ENCODE data around the gene NRF1.

NRF1 gene

DNA sequence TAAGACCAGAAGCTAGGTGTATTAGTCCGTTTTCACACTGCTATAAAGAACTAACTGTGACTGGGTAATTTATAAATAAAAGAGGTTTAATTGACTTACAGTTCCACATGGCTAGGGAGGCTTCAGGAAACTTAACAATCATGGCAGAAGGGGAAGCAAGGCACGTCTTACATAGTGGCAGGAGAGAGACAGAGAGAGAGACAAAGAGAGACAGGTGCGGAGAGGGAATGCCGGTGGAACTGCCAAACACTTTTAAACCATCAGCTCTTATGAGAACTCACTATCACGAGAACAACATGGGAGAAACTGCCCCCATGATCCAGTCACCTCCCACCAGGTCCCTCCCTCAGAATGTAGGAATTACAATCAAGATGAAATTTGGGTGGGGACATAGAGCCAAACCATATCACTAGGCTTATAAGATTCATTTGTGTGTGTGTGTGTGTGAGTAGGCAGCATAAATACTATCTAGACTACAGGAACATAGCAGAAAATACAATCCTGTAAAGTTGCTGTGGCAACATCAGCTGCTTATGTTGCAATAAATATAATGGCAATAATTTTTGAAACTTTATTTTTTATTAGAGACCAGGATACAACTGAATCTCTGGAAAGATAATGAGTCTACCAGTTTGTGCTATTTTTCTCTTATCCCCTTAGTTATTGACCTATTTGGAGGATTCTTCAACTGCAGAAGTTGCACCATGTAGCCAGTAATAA lies 77.1 kb downstream of the NRF1 start:
- no peak for DNase-seq

GRCh38 chr7:129689995-129690581 lies 78.6 kb downstream of the NRF1 start:
- no peak for DNase-seq

GRCh38 chr7:129690701-129691100 lies 79.2 kb downstream of the NRF1 start:
- no peak for DNase-seq

GRCh38 chr7:129698516-129699418 lies 87.2 kb downstream of the NRF1 start:
- no peak for DNase-seq

- DNase-seq, result no peak
Measured at GRCh38 chr7:129702316-129702715, 90.8 kb downstream of the NRF1 start.

DNA sequence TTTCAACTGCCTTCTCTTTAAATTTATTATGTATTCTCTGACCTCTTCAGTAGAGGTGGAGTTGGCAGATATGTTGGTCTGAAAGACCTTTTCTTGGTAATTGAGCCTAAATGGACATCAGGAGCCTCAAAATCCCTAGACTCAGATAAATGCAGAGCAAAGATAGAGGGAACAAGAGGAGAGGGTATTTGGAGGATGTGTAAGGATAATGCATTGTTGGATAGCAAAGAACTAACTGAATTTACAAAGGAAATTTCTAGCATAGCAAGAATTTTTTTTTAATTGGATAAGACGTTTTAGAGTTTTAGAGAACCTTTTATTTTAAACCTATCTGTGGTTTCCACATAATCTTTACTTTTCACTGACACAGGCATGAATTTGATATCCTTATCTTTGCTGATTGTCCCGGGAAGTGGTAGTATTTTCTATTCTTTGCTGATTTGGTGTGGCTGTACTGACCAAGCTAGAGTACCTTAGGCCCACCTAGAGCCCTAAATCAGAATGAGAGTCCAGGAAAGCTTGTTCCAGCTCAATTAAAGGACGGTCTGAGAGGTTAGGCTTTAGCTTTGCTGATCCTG lies 91.3 kb downstream of the NRF1 start:
- no peak for DNase-seq

GRCh38 chr7:129703751-129704150 lies 92.2 kb downstream of the NRF1 start:
- DNase-seq, result no peak

GRCh38 chr7:129707910-129708499 lies 96.5 kb downstream of the NRF1 start:
- no peak for DNase-seq

DNA sequence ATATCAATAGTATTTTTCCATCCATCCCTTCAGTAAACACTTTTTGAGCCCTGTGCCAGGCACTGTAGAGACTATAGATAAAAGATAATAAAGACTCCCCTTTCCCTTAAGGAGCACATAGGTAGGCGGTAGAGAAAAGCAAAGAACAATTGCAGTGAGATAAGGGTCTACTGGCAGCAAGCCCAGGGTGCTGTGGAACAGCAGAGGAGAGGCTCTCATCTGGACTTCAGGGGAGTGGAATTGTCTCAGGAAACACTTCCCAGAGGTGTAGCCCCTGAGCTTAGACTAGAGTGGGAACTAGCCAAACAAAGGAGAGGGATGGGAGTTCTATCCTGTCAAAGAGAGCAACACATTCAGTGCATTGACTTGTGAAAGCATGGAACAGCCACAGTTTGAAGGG lies 102.0 kb downstream of the NRF1 start:
- DNase-seq, result no peak

- no peak for DNase-seq
Measured at GRCh38 chr7:129714514-129715063, 103.1 kb downstream of the NRF1 start.

GRCh38 chr7:129719980-129720732 lies 108.6 kb downstream of the NRF1 start:
- DNase-seq, result no peak

- DNase-seq, result no peak
Measured at GRCh38 chr7:129721068-129721467, 109.5 kb downstream of the NRF1 start.

DNA sequence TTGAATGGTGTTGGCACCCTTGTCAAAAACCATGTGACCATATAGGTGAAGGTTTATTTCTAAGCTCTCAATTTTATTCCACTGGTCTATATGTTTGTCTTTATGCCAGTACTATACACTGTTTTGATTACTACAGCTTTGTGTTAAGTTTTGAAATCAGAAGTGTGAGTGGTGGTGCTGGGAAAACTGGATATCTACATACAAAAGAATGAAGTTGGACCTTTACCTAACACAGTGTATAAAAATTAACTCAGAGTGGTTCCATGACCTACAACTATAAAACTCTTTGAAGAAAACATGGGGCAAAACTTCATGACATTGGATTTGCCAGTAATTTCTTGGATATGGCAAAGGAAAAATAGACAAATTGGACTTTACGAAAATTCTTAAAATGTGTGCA lies 112.2 kb downstream of the NRF1 start:
- DNase-seq, result no peak

- DNase-seq, result no peak
Measured at GRCh38 chr7:129724796-129725195, 113.3 kb downstream of the NRF1 start.

GRCh38 chr7:129728875-129729467 lies 117.5 kb downstream of the NRF1 start:
- no peak for DNase-seq

DNA sequence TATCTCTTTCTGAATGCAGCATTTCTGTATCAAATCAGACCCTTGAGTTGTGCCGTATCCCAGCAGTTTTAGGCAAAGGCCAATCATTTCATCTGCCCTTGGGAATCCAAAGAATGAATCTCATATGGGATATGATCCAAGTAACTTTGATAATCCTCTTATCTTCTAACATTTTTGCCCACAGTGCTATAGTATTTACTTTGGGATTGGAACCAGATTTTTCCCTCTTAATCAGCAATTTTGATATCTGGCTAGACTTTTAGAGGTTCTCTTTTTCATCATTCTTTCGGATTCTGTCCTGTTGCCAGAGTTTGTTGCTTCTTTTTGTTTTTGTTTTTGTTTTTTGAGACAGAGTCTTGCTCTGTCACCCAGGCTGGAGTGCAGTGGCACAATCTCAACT lies 118.0 kb downstream of the NRF1 start:
- DNase-seq, result no peak

GRCh38 chr7:129730159-129730558 lies 118.6 kb downstream of the NRF1 start:
- no peak for DNase-seq

- DNase-seq, result no peak
Measured at GRCh38 chr7:129734400-129734799, 122.9 kb downstream of the NRF1 start.

GRCh38 chr7:129739427-129739826 lies 127.9 kb downstream of the NRF1 start:
- no peak for DNase-seq

- DNase-seq, result no peak
Measured at GRCh38 chr7:129740574-129741410, 129.3 kb downstream of the NRF1 start.
